CD14-positive monocyte (primary cell): ENCODE data around the gene PCDHB9. TPM values are rescaled to one million over a fixed set of nuclear protein-coding genes. Genes with fewer than 3 reads are reported as not detected.
"Not testable (repeated sequence)": the region's sequence is repeated elsewhere in the genome, so short reads cannot be mapped to it uniquely, and the experiment has no call there.

Experiments
- DNase-seq, 3 donors: peaks; one replicate each; pipeline ENCODE4 v3.0.0-alpha.2; 2011 to 2022
- H2AFZ ChIP-seq: 2 replicates; pipeline ENCODE4 v1.6.0; 2012; ENCODE audit warnings: mild to moderate bottlenecking, low read depth, low read length, inconsistent platforms; ENCODE audit not compliant: insufficient read depth, poor library complexity, severe bottlenecking
- H3K27ac ChIP-seq, 2 donors: 1 replicate in 1 of 2; 2 replicates in 1 of 2; pipeline ENCODE4 v1.5.1; 2012 to 2013; ENCODE audit warnings: low read length in 2 of 2, control low read depth in 1 of 2, inconsistent platforms in 1 of 2, low read depth in 1 of 2, mild to moderate bottlenecking in 1 of 2
- H3K27me3 ChIP-seq, 2 donors: one replicate each; pipeline versions ENCODE4 v1.6.0 to v1.6.1; 2011 to 2013; ENCODE audit warnings: low read length in 2 of 2; ENCODE audit not compliant: control insufficient read depth in 2 of 2, insufficient read depth in 2 of 2
- H3K36me3 ChIP-seq, 2 donors: replicated peaks in 1 of 2; 1 replicate in 1 of 2; 2 replicates in 1 of 2; pipeline versions ENCODE4 v1.5.1 to v1.6.1; 2012 to 2013; ENCODE audit warnings: low read length in 2 of 2, control low read depth in 1 of 2, inconsistent platforms in 1 of 2, mild to moderate bottlenecking in 1 of 2; ENCODE audit not compliant: insufficient read depth in 2 of 2, control insufficient read depth in 1 of 2
- H3K4me1 ChIP-seq, 2 donors: 1 replicate in 1 of 2; 2 replicates in 1 of 2; pipeline versions ENCODE4 v1.5.1 to v1.6.1; 2012 to 2013; ENCODE audit warnings: low read length in 2 of 2, control low read depth in 1 of 2, inconsistent platforms in 1 of 2, mild to moderate bottlenecking in 1 of 2, moderate library complexity in 1 of 2; ENCODE audit not compliant: insufficient read depth in 2 of 2, control insufficient read depth in 1 of 2
- H3K4me2 ChIP-seq: replicated peaks from 2 replicates; pipeline ENCODE3; 2012; ENCODE audit warnings: low read length, moderate library complexity, mild to moderate bottlenecking; ENCODE audit not compliant: poor library complexity, severe bottlenecking; ENCODE audit errors: extremely low read depth
- H3K4me3 ChIP-seq, 3 experiments: fragments of 200-600 bp in 1 of 3; sonication (generic) in 1 of 3; replicated peaks in 1 of 3; 1 replicate in 2 of 3; 2 replicates in 1 of 3; pipeline ENCODE4 v1.5.1; 2011 to 2013; ENCODE audit warnings: low read length in 3 of 3, mild to moderate bottlenecking in 3 of 3, control low read depth in 2 of 3, low read depth in 2 of 3, inconsistent platforms in 1 of 3, moderate library complexity in 1 of 3
- H3K79me2 ChIP-seq: 2 replicates; pipeline ENCODE4 v1.6.0; 2012; ENCODE audit warnings: mild to moderate bottlenecking, control low read depth, inconsistent platforms, low read length, moderate library complexity; ENCODE audit not compliant: insufficient read depth
- H3K9ac ChIP-seq: 2 replicates; pipeline ENCODE4 v1.6.0; 2017; ENCODE audit warnings: low read length, mild to moderate bottlenecking; ENCODE audit not compliant: insufficient read depth, poor library complexity, severe bottlenecking
- H3K9me3 ChIP-seq, 2 donors: replicated peaks in 1 of 2; 1 replicate in 1 of 2; 2 replicates in 1 of 2; pipeline versions ENCODE4 v1.5.1 to v1.6.1; 2012 to 2013; ENCODE audit warnings: low read length in 2 of 2, control low read depth in 1 of 2; ENCODE audit not compliant: control insufficient read depth in 1 of 2, insufficient read depth in 1 of 2
- H4K20me1 ChIP-seq: 2 replicates; pipeline ENCODE4 v1.6.0; 2012; ENCODE audit warnings: mild to moderate bottlenecking, low read length, control low read depth, moderate library complexity; ENCODE audit not compliant: insufficient read depth
- H3K27ac Mint-ChIP-seq, 7 donors: one replicate each; pipeline ENCODE4 v1.8.0; 2020; ENCODE audit warnings: mild to moderate bottlenecking in 7 of 7, mixed read lengths in 7 of 7, moderate library complexity in 6 of 7, inconsistent platforms in 2 of 7
- H3K27me3 Mint-ChIP-seq, 3 donors: one replicate each; pipeline ENCODE4 v1.8.0; 2021 to 2022; ENCODE audit warnings: low read depth in 3 of 3, mild to moderate bottlenecking in 3 of 3, mixed read lengths in 3 of 3, moderate library complexity in 3 of 3, inconsistent platforms in 1 of 3
- H3K36me3 Mint-ChIP-seq, 2 donors: one replicate each; pipeline ENCODE4 v1.8.0; 2020; ENCODE audit warnings: mixed read lengths in 2 of 2, inconsistent platforms in 1 of 2, mild to moderate bottlenecking in 1 of 2
- H3K4me1 Mint-ChIP-seq: one replicate; pipeline ENCODE4 v1.8.0; 2020; ENCODE audit warnings: mild to moderate bottlenecking, mixed read lengths
- H3K4me3 Mint-ChIP-seq, 2 donors: one replicate each; pipeline ENCODE4 v1.8.0; 2020; ENCODE audit warnings: mild to moderate bottlenecking in 2 of 2, mixed read lengths in 2 of 2, moderate library complexity in 1 of 2
- H3K9me3 Mint-ChIP-seq, 7 donors: one replicate each; pipeline ENCODE4 v1.8.0; 2020 to 2022; ENCODE audit warnings: mixed read lengths in 7 of 7, mild to moderate bottlenecking in 6 of 7, moderate library complexity in 6 of 7, inconsistent platforms in 2 of 7
- CTCF ChIP-seq: fragments of 200-600 bp; IDR thresholded peaks from one replicate; pipeline ENCODE4 v1.8.0; 2022; ENCODE audit warnings: antibody characterized with exemption, mild to moderate bottlenecking
- WGBS: methylation state at CpG from one replicate; pipeline ENCODE4 v1.1.5; 2013; ENCODE audit warnings: missing lambda C conversion rate; ENCODE audit not compliant: insufficient coverage; 5-methylcytosine and 5-hydroxymethylcytosine counted together
- intact Hi-C, 2 donors: fragments of 100-400 bp; cut with micrococcal nuclease; formaldehyde crosslinking; loops; one replicate each; pipeline versions ENCODE4 v1.15.0 to v1.15.1; 2023
- polyA plus RNA-seq, 3 donors: library from polyadenylated mRNA; depleted of rRNA in 1 of 3; unstranded in 2 of 3; stranded (reverse) in 1 of 3; fragments of 300-500 nt in 2 of 3; fragments of >200 nt in 1 of 3; fragmentation: Illumina TruSeq in 2 of 3; gene quantifications; 1 replicate in 2 of 3; 2 replicates in 1 of 3; pipeline ENCODE4 v1.2.3, GENCODE V29; 2012 to 2021

The PCDHB9 gene
- polyA plus RNA-seq, 3 donors: not detected

- peaks cover 2 to 21% (median 17%) of the 10 kb centered on the region in 3 donors for H3K27me3 Mint-ChIP-seq
- H3K9ac ChIP-seq: no peak overlapping the region
These were observed 36.0 kb upstream of the PCDHB9 start for GRCh38 chr5:141150993-141151325.

GRCh38 chr5:141151632-141152031, 35.3 kb upstream of the PCDHB9 start:
- H3K4me1 ChIP-seq, H4K20me1 ChIP-seq, DNase-seq, intact Hi-C loops, H3K27ac Mint-ChIP-seq, H3K79me2 ChIP-seq, H3K36me3 ChIP-seq, H3K27me3 ChIP-seq, H3K4me3 ChIP-seq, H3K4me1 Mint-ChIP-seq, H2AFZ ChIP-seq, H3K36me3 Mint-ChIP-seq, H3K4me2 ChIP-seq, H3K9ac ChIP-seq, H3K27ac ChIP-seq: not testable (repeated sequence)
- peaks cover 43 to 54% of the 10 kb centered on the region in 2 donors for H3K9me3 ChIP-seq
- H3K9me3 Mint-ChIP-seq: peaks cover 31 to 54% (median 46%) of the 10 kb centered on the region in 7 donors
- 33% methylated on average over 20 of the region's 41 CpGs for WGBS
- peak overlapping the region in 1 of 2 donors; percentile 8 for H3K4me3 Mint-ChIP-seq
- H3K27me3 Mint-ChIP-seq: peaks cover 4 to 25% (median 19%) of the 10 kb centered on the region in 3 donors

More at GRCh38 chr5:141150993-141151325, 36.0 kb upstream of the PCDHB9 start:
- Mint-ChIP-seq H3K36me3 (no peaks in the 10 kb centered on the region), H3K27ac (no peak overlapping the region), H3K4me1 (no peaks in the 10 kb centered on the region), H3K9me3 (peaks cover 27 to 47% (median 39%) of the 10 kb centered on the region in 7 donors), H3K4me3 (no peak overlapping the region)
- no peaks in the 10 kb centered on the region for H3K4me1 ChIP-seq
- H3K79me2 ChIP-seq: no peaks in the 10 kb centered on the region
- 42% methylated on average over 5 of the region's 13 CpGs for WGBS
- no peak overlapping the region for H3K4me2 ChIP-seq
- no peak overlapping the region for H3K27ac ChIP-seq
- DNase-seq: no peak
- H3K9me3 ChIP-seq: peaks cover 36 to 47% of the 10 kb centered on the region in 2 donors
- no peak for TF ChIP-seq CTCF
- H3K36me3 ChIP-seq: no peaks in the 10 kb centered on the region
- no peak overlapping the region for H2AFZ ChIP-seq
- no peaks in the 10 kb centered on the region for H3K27me3 ChIP-seq
- no peaks in the 10 kb centered on the region for H4K20me1 ChIP-seq
- H3K4me3 ChIP-seq: no peak overlapping the region
- intact Hi-C loops: no loop called here

- H3K9me3 ChIP-seq: peaks cover 47 to 58% of the 10 kb centered on the region in 2 donors
- WGBS: 32% methylated on average over 27 of the region's 36 CpGs
- Mint-ChIP-seq H3K27me3 (peaks cover 4 to 27% (median 22%) of the 10 kb centered on the region in 3 donors), H3K9me3 (peaks cover 36 to 59% (median 50%) of the 10 kb centered on the region in 7 donors)
- H3K4me3 ChIP-seq, H3K27ac Mint-ChIP-seq, DNase-seq, H3K4me1 ChIP-seq, H4K20me1 ChIP-seq, H3K4me3 Mint-ChIP-seq, H3K9ac ChIP-seq, H3K4me2 ChIP-seq, H2AFZ ChIP-seq, H3K79me2 ChIP-seq, H3K27me3 ChIP-seq, H3K4me1 Mint-ChIP-seq, H3K36me3 ChIP-seq, H3K36me3 Mint-ChIP-seq, intact Hi-C loops, H3K27ac ChIP-seq: not testable (repeated sequence)
These were observed 34.9 kb upstream of the PCDHB9 start for GRCh38 chr5:141152096-141152495.
